HEK293 (cell line): ENCODE data around the gene TPST2.

Experiments used
- CTCF ChIA-PET: fragments of 350-600 bp; formaldehyde crosslinking; extraction: SDS; loops from one replicate; lab custom pipeline; 2021; ENCODE audit warnings: antibody characterized with exemption; lab: Yijun Ruan, JAX
- POLR2A ChIA-PET: fragments of 300-600 bp; formaldehyde crosslinking; extraction: SDS; loops from one replicate; lab custom pipeline; 2020; ENCODE audit warnings: antibody characterized with exemption, inconsistent platforms; lab: Yijun Ruan, JAX
- H3K27ac ChIP-seq: fragments of 200-500 bp; sonication (Bioruptor generic); 2 replicates; pipeline ENCODE4 v1.5.1; 2014; ENCODE audit warnings: low read depth, low read length, control low read depth, inconsistent platforms; ENCODE audit errors: extremely low read depth
- H3K36me3 ChIP-seq, 2 experiments: fragments of 200-500 bp in 1 of 2; sonication (Bioruptor generic) in 1 of 2; 1 replicate in 1 of 2; 2 replicates in 1 of 2; pipeline ENCODE4 v1.5.1; 2014 to 2017; ENCODE audit warnings: inconsistent platforms in 2 of 2, low read length in 2 of 2; ENCODE audit not compliant: control insufficient read depth in 2 of 2, insufficient read depth in 1 of 2
- H3K4me1 ChIP-seq: fragments of 200-500 bp; sonication (Bioruptor generic); 2 replicates; pipeline ENCODE4 v1.5.1; 2014; ENCODE audit warnings: mild to moderate bottlenecking, low read length, inconsistent platforms; ENCODE audit not compliant: control insufficient read depth, insufficient read depth
- H3K4me3 ChIP-seq: 2 replicates; pipeline ENCODE4 v1.5.1; 2011; ENCODE audit warnings: low read depth, mild to moderate bottlenecking, control low read depth, low read length, moderate library complexity
- H3K9me3 ChIP-seq: fragments of 200-500 bp; sonication (Bioruptor generic); 2 replicates; pipeline ENCODE4 v1.5.1; 2014; ENCODE audit warnings: low read depth, low read length, inconsistent platforms; ENCODE audit not compliant: control insufficient read depth, insufficient read depth
- BCL11B ChIP-seq: fragments of 450-650 bp; formaldehyde crosslinking; IDR thresholded peaks from 2 replicates; pipeline ENCODE4 v1.5.1; 2016; ENCODE audit warnings: low read depth, missing biosample characterization, missing genetic modification characterization
- HOXC10 ChIP-seq: sonication (generic); formaldehyde crosslinking; IDR thresholded peaks from 2 replicates; pipeline ENCODE4 v1.8.1; 2023; ENCODE audit warnings: mild to moderate bottlenecking, missing genetic modification reagents
- KLF17 ChIP-seq: fragments of 450-650 bp; formaldehyde crosslinking; IDR thresholded peaks from 2 replicates; pipeline ENCODE4 v1.5.1; 2016; ENCODE audit warnings: missing biosample characterization, missing genetic modification characterization
- PATZ1 ChIP-seq: fragments of 450-650 bp; formaldehyde crosslinking; IDR thresholded peaks from 2 replicates; pipeline ENCODE4 v1.5.1; 2016; ENCODE audit warnings: missing biosample characterization, missing genetic modification characterization
- PRDM4 ChIP-seq: fragments of 450-650 bp; formaldehyde crosslinking; IDR thresholded peaks from 2 replicates; pipeline ENCODE4 v1.5.1; 2017; ENCODE audit warnings: missing biosample characterization, missing genetic modification characterization
- TCF7L2 ChIP-seq: IDR thresholded peaks from 2 replicates; pipeline ENCODE4 v1.6.1; 2011; ENCODE audit warnings: low read depth, mild to moderate bottlenecking, inconsistent platforms, low read length, moderate library complexity, borderline replicate concordance
- ZBTB1 ChIP-seq: fragments of 450-650 bp; formaldehyde crosslinking; IDR thresholded peaks from 2 replicates; pipeline ENCODE4 v1.5.1; 2016; ENCODE audit warnings: missing biosample characterization, missing genetic modification characterization
- ZBTB21 ChIP-seq: fragments of 450-650 bp; formaldehyde crosslinking; IDR thresholded peaks from 2 replicates; pipeline ENCODE4 v1.5.1; 2017; ENCODE audit warnings: missing biosample characterization, missing genetic modification characterization
- ZBTB48 ChIP-seq: fragments of 450-650 bp; formaldehyde crosslinking; IDR thresholded peaks from 2 replicates; pipeline ENCODE4 v1.5.1; 2016; ENCODE audit warnings: missing biosample characterization, missing genetic modification characterization
- ZNF10 ChIP-seq: fragments of 450-650 bp; formaldehyde crosslinking; IDR thresholded peaks from 2 replicates; pipeline ENCODE4 v1.5.1; 2017; ENCODE audit warnings: missing biosample characterization, missing genetic modification characterization
- ZNF138 ChIP-seq: fragments of 450-650 bp; formaldehyde crosslinking; IDR thresholded peaks from 2 replicates; pipeline ENCODE4 v1.5.1; 2016; ENCODE audit warnings: missing biosample characterization, missing genetic modification characterization, borderline replicate concordance
- ZNF398 ChIP-seq: fragments of 450-650 bp; formaldehyde crosslinking; IDR thresholded peaks from 2 replicates; pipeline ENCODE4 v1.5.1; 2017; ENCODE audit warnings: missing biosample characterization, missing genetic modification characterization
- ZNF501 ChIP-seq: fragments of 450-650 bp; formaldehyde crosslinking; IDR thresholded peaks from 2 replicates; pipeline ENCODE4 v1.5.1; 2016; ENCODE audit warnings: missing biosample characterization, missing genetic modification characterization
- ZNF529 ChIP-seq: fragments of 450-650 bp; formaldehyde crosslinking; IDR thresholded peaks from 2 replicates; pipeline ENCODE4 v1.5.1; 2017; ENCODE audit warnings: missing genetic modification characterization, missing biosample characterization; ENCODE audit not compliant: insufficient replicate concordance
- ZNF544 ChIP-seq: fragments of 450-650 bp; formaldehyde crosslinking; IDR thresholded peaks from 2 replicates; pipeline ENCODE4 v1.5.0; 2017; ENCODE audit warnings: missing biosample characterization, missing genetic modification characterization
- ZNF549 ChIP-seq: fragments of 450-650 bp; IDR thresholded peaks from 2 replicates; pipeline ENCODE4 v1.5.1; 2018; ENCODE audit warnings: missing biosample characterization, missing genetic modification characterization, mild to moderate bottlenecking, inconsistent platforms, moderate library complexity
- ZNF660 ChIP-seq: fragments of 450-650 bp; IDR thresholded peaks from 2 replicates; pipeline ENCODE4 v1.5.1; 2018; ENCODE audit warnings: missing biosample characterization, mild to moderate bottlenecking, missing genetic modification characterization
- ZNF777 ChIP-seq: fragments of 450-650 bp; formaldehyde crosslinking; IDR thresholded peaks from 2 replicates; pipeline ENCODE4 v1.5.1; 2017; ENCODE audit warnings: missing biosample characterization, missing genetic modification characterization, borderline replicate concordance
- ZNF837 ChIP-seq: fragments of 450-650 bp; formaldehyde crosslinking; IDR thresholded peaks from 2 replicates; pipeline ENCODE4 v1.5.1; 2016; ENCODE audit warnings: missing biosample characterization, missing genetic modification characterization

The TPST2 gene

GRCh38 chr22:26513838-26514237, 76.1 kb downstream of the TPST2 start:
- Histone ChIP-seq H3K4me1 (no peaks in the 10 kb centered on the region), H3K27ac (no peak overlapping the region), H3K9me3 (no peaks in the 10 kb centered on the region), H3K36me3 (peaks cover 20 to 24% of the 10 kb centered on the region in 2 experiments), H3K4me3 (no peak overlapping the region)
- TF ChIP-seq ZNF138 (tag by site-specific recombination) (no peak), ZNF529 (tag by site-specific recombination) (no peak), ZBTB1 (tag by site-specific recombination) (no peak), ZNF777 (tag by site-specific recombination) (no peak), ZNF544 (tag by site-specific recombination) (no peak), ZNF660 (tag by site-specific recombination) (no peak), ZBTB21 (no peak), PRDM4 (no peak), KLF17 (tag by site-specific recombination) (no peak), ZNF501 (tag by site-specific recombination) (no peak), HOXC10 (CRISPR knock-in tag) (no peak), PATZ1 (no peak), ZNF549 (tag by site-specific recombination) (no peak), BCL11B (tag by site-specific recombination) (no peak), ZNF10 (tag by site-specific recombination) (no peak), ZNF398 (tag by site-specific recombination) (no peak), ZNF837 (tag by site-specific recombination) (no peak), TCF7L2 (no peak), ZBTB48 (tag by site-specific recombination) (no peak)
- ChIA-PET CTCF (no interaction called here), POLR2A (no interaction called here)
